GM13976 (cell line): Measurements from ENCODE around the gene TDRD1.

Experiments
- DNase-seq: peaks from one replicate; pipeline ENCODE4 v3.0.0; 2012; ENCODE audit warnings: low spot score
- CTCF ChIP-seq: IDR thresholded peaks from 2 replicates; pipeline ENCODE4 v1.5.1; 2012; ENCODE audit warnings: borderline replicate concordance, mild to moderate bottlenecking; ENCODE audit not compliant: insufficient read depth; ENCODE audit errors: extremely low read depth, missing control alignments, control extremely low read depth
- in situ Hi-C: fragments of 300-500 bp; cut with MboI; formaldehyde crosslinking; loops from one replicate; pipeline ENCODE4 v1.12.0; 2022; ENCODE audit warnings: low sequenced_read_pairs, mixed read lengths, inconsistent platforms; ENCODE audit not compliant: unreplicated experiment

Gene TDRD1

GRCh38 chr10:114166494-114166893 lies 12.7 kb upstream of the TDRD1 start:
- in situ Hi-C loops = no loop called here
- TF ChIP-seq CTCF = no peak

GRCh38 chr10:114167985-114168384 lies 11.2 kb upstream of the TDRD1 start:
- TF ChIP-seq CTCF = no peak
- DNase-seq = no peak

More at GRCh38 chr10:114166494-114166893, 12.7 kb upstream of the TDRD1 start:
- no peak for DNase-seq

GRCh38 chr10:114168450-114169009 lies 10.6 kb upstream of the TDRD1 start:
- no peak for TF ChIP-seq CTCF
- in situ Hi-C loops = no loop called here
- no peak for DNase-seq

More at GRCh38 chr10:114167985-114168384, 11.2 kb upstream of the TDRD1 start:
- in situ Hi-C loops = no loop called here

GRCh38 chr10:114172216-114172615 lies 6.9 kb upstream of the TDRD1 start:
- no peak for TF ChIP-seq CTCF
- in situ Hi-C loops = no loop called here
- DNase-seq = no peak

GRCh38 chr10:114172776-114173602 lies 6.2 kb upstream of the TDRD1 start:
- DNase-seq = no peak
- in situ Hi-C loops = no loop called here
- TF ChIP-seq CTCF = no peak

- DNase-seq = no peak
- TF ChIP-seq CTCF = no peak
- in situ Hi-C loops = no loop called here
These were observed 5.6 kb upstream of the TDRD1 start for GRCh38 chr10:114173603-114173920.
